Right atrium auricular region (tissue), 2 donors: Measurements from ENCODE around the gene CNTFR. TPM values are rescaled to one million over a fixed set of nuclear protein-coding genes. Genes with fewer than 3 reads are reported as not detected.
A peak's percentile ranks its signal among the peaks of the same experiment; 100 is the strongest.

Source experiments
- DNase-seq: peaks from one replicate; pipeline ENCODE4 v3.0.0-alpha.2; 2019; ENCODE audit warnings: low spot score
- H3K27ac ChIP-seq, 2 donors: fragments of 200-600 bp; sonication (generic); 1 replicate in 1 of 2; 2 replicates in 1 of 2; pipeline ENCODE4 v1.5.1; 2016 to 2019
- H3K27me3 ChIP-seq, 2 donors: fragments of 200-600 bp; sonication (generic); one replicate each; pipeline versions ENCODE4 v1.5.1 to v1.6.0; 2017 to 2019
- H3K36me3 ChIP-seq: fragments of 200-600 bp; sonication (generic); one replicate; pipeline ENCODE4 v1.5.1; 2016
- H3K4me1 ChIP-seq, 2 donors: fragments of 200-600 bp; sonication (generic); one replicate each; pipeline versions ENCODE4 v1.5.1 to v1.6.0; 2017 to 2019
- H3K4me3 ChIP-seq, 2 donors: fragments of 200-600 bp; sonication (generic); 1 replicate in 1 of 2; 2 replicates in 1 of 2; pipeline ENCODE4 v1.5.1; 2017 to 2019; ENCODE audit warnings: mild to moderate bottlenecking in 1 of 2, moderate library complexity in 1 of 2
- H3K9me3 ChIP-seq, 2 donors: fragments of 200-600 bp; sonication (generic); one replicate each; pipeline ENCODE4 v1.5.1; 2019
- total RNA-seq, 2 donors: library from RNA; depleted of rRNA; stranded (reverse); fragments of >200 nt; gene quantifications; one replicate each; pipeline ENCODE4 v1.1.0, GENCODE V29; 2016
- TF ChIP-seq, protein P1 (sequence below), 2 donors: fragments of 200-600 bp; sonication (generic); IDR thresholded peaks; one replicate each; pipeline ENCODE4 v1.5.1; 2019; ENCODE audit warnings: antibody characterized with exemption in 2 of 2

CNTFR gene
- total RNA-seq, 2 donors from 2014 or later: 6.6 to 23.3 TPM

DNA sequence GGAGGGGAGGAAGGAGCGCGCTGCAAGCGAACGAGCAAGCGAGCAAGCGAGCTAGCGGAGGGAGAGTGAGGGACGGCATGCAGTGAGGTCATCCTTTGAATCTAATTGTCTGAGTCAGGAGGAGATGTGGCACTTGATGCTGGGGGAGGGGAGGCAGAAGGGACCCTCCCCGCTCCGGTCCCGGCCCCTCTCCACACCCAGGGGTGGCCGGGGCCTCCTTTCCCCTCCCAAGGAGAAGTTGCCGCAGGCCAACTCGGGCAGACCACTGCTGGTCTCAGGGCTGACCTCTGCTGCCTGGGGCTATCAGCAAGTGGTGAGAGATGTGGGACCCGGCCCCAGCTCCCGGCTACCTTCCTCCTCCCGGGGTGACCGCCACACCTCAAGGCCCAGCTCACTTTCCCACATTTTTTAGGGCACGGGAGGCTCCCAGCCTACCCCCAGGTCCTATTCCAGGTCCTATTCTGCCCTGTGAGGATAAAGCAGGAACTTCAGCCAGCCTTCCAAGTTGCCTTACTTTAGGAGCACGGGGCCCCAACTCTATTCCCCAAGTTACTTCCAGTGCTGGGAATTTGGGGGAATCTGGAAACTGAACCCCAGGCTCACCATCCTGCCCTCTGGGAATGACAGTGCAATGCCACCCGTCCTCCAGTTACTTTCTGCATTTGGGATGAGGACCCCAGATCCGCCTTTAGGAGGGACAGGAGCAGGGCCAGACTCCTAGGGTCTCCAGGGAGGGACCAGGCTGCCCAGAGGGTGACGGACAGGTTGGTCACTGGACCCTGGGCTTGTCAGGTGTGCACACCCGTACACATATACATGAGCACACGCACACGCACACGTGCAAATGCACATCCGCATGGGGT is 11.1 kb downstream of the CNTFR start:
- Histone ChIP-seq H3K36me3 (no peaks in the 10 kb centered on the region), H3K27ac (peak overlapping the region; percentile 23 to 46), H3K4me3 (peak overlapping the region; percentile 31 to 48), H3K9me3 (no peaks in the 10 kb centered on the region), H3K4me1 (peaks cover 0 to 33% of the 10 kb centered on the region in 2 donors), H3K27me3 (no peaks in the 10 kb centered on the region)
- TF ChIP-seq, protein P1, sequence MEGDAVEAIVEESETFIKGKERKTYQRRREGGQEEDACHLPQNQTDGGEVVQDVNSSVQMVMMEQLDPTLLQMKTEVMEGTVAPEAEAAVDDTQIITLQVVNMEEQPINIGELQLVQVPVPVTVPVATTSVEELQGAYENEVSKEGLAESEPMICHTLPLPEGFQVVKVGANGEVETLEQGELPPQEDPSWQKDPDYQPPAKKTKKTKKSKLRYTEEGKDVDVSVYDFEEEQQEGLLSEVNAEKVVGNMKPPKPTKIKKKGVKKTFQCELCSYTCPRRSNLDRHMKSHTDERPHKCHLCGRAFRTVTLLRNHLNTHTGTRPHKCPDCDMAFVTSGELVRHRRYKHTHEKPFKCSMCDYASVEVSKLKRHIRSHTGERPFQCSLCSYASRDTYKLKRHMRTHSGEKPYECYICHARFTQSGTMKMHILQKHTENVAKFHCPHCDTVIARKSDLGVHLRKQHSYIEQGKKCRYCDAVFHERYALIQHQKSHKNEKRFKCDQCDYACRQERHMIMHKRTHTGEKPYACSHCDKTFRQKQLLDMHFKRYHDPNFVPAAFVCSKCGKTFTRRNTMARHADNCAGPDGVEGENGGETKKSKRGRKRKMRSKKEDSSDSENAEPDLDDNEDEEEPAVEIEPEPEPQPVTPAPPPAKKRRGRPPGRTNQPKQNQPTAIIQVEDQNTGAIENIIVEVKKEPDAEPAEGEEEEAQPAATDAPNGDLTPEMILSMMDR (IDR thresholded peaks at IDR 0.05): no peak
- DNase-seq: no peak

DNA sequence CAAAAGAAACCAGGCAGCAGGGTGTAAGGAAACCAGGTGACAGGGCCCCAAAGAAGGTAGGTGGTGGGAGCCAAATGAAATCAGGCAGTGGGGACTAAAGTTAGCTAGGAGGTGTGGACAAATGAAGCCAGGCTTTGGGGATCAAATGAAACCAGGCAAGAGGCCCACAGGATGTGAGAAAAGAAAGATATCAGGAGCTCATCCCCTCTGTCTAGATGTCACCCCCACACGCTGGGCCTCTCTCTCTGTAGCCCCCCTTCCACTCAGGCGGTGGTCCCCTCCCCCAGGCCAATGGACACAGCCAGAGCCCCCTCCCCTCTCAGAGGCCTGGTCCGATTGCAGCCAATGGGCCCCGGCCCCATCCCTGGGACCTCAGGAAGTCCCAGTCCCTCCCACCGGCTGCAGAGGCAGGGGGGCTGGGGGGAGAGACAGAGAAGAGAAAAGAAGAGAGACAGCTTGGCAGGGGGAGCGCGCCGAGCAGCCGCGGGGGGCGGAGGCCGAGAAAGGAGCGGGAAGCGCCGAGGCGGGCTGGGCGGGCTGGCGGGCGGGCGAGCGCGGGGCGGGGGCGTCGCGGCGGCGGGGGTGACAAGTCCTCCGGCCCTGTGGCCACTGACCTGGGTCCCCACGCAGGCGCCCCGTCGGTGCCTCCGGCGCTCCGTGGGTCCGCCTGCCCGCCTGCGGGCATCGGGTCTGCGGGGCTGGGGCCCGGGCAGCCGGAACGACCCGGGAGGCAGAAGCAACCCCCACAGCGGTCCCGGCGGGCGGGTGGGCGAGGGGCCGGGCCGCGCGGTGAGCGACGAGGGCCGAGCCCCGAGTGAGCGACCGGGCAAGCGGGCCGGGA is 11.9 kb downstream of the CNTFR start:
- no peaks in the 10 kb centered on the region for H3K27me3 ChIP-seq
- DNase-seq: no peak
- peak overlapping the region; percentile 31 to 48 for H3K4me3 ChIP-seq

DNA sequence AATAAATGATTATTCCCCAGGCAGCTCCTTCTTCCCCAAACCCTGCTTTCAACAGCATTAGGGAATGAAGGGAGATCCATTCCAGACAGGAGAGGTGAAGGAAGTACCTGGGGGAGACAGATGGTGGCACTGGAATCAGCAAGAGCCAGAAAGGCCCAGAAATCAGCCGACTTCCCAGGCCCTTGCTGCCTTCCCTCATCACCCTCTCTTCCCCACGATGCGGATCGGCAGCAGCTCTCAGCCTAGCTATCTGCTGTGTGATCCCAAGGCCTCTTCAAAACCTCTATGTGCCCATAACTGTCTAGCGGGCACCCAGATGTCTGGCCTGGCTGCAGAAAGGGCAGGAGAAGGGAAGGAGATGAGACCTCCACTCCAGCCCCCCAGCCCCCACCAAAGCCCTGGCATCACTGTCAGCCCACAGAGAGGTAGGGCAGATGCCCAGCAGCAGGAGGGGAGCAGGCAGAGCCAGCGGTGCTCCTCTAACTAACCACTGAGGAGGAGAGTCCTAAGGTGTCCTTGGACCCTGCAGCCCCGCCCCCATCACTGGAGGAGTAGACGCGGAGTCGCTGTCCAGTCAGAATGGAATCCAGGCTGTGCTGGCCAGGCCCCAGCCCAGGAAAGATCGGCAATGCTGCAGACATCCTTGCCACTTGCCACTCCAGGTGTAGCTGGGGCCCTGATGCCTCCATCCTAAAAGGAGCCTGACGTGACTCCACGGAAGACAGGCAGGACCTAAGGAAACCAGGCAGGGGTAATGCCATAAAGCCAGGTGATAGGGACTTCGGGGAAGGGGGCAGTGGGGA is 12.7 kb downstream of the CNTFR start:
- Histone ChIP-seq H3K27me3 (no peaks in the 10 kb centered on the region), H3K27ac (no peak overlapping the region), H3K36me3 (no peaks in the 10 kb centered on the region), H3K4me1 (peaks cover 0 to 33% of the 10 kb centered on the region in 2 donors), H3K9me3 (no peaks in the 10 kb centered on the region), H3K4me3 (no peak overlapping the region)
- no peak for DNase-seq
- TF ChIP-seq, protein P1 (IDR thresholded peaks at IDR 0.05): no peak

More for the DNA sequence above, 11.9 kb downstream of the CNTFR start:
- peaks cover 0 to 33% of the 10 kb centered on the region in 2 donors for H3K4me1 ChIP-seq
- peak overlapping the region in 1 of 2 donors; percentile 23 for H3K27ac ChIP-seq
- TF ChIP-seq, protein P1 (IDR thresholded peaks at IDR 0.05): no peak
- no peaks in the 10 kb centered on the region for H3K36me3 ChIP-seq
- H3K9me3 ChIP-seq: no peaks in the 10 kb centered on the region

DNA sequence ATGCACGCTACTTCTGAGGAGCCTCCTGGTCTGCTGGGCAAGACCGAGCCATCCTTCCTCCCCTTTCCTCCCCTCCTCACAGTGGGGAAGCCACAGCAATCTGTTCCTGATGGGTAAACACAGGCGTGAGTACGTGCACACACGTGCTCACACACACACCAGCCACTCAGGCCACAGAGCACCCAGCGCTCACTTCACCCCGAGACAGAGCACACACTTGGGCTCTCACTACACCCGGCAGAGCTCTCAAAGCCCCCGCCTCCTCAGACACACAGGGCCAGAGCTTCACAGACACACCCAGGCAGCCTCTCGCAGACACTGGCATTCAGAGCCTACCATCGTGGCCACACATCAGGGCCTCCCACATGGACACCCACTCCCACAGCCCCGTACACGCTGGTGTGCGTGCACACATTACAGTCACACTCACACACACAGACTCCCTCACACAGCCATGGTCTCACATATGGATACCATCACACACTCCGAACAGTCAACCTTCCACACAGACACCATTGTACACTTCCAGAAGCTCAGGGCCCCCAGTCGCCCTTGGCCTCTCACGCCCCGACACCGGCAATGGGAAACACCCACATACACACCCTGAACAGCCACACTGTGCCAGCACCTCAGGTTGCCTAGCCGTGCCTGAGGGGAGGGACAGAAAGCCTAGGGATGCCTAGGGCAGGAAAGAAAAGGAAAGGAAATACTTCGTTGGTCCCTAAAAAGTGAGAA is 13.5 kb downstream of the CNTFR start:
- Histone ChIP-seq H3K4me1 (peaks cover 0 to 37% of the 10 kb centered on the region in 2 donors), H3K4me3 (no peak overlapping the region), H3K27ac (no peak overlapping the region), H3K9me3 (no peaks in the 10 kb centered on the region), H3K36me3 (no peaks in the 10 kb centered on the region), H3K27me3 (no peaks in the 10 kb centered on the region)
- no peak for DNase-seq
- TF ChIP-seq, protein P1 (IDR thresholded peaks at IDR 0.05): no peak

DNA sequence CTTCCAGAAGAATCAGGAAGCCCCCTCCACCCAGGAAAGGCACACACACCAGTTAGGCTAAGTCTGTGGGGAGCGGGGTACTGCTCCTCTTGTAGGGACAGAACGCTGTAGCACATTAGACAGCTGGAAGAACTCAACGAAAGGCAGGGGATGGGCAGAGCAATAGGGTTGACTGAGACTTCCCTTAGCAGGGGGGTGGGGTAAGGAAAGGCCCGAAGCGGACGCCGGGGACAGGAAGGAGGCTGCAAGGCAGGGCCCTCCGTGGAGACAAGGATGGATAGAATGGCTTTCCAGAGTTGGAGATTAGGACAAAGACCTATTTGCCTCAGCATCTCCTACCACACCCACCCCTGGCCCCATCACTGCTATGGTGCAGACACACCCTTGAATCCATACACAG is 14.3 kb downstream of the CNTFR start:
- Histone ChIP-seq H3K27ac (no peak overlapping the region), H3K36me3 (no peaks in the 10 kb centered on the region), H3K4me1 (peaks cover 0 to 45% of the 10 kb centered on the region in 2 donors), H3K9me3 (no peaks in the 10 kb centered on the region), H3K27me3 (no peaks in the 10 kb centered on the region), H3K4me3 (no peak overlapping the region)
- DNase-seq: no peak
- TF ChIP-seq, protein P1 (IDR thresholded peaks at IDR 0.05): no peak
